C4-2B (cell line): Measurements from ENCODE around the gene ETV4.

Source experiments
- CTCF ChIP-seq: fragments of 450-650 bp; conservative IDR thresholded peaks from 2 replicates; pipeline ENCODE4 v1.5.1; 2017; ENCODE audit warnings: mild to moderate bottlenecking
- ZFX ChIP-seq: fragments of 450-650 bp; IDR thresholded peaks from 2 replicates; pipeline ENCODE4 v1.6.1; 2017

- TF ChIP-seq CTCF: no peak
- TF ChIP-seq ZFX: no peak
These were observed 16.8 kb upstream of the ETV4 start for GRCh38 chr17:43562679-43563599.
